Measurements from ENCODE around the gene ECI2.

Gene ECI2, protein sequence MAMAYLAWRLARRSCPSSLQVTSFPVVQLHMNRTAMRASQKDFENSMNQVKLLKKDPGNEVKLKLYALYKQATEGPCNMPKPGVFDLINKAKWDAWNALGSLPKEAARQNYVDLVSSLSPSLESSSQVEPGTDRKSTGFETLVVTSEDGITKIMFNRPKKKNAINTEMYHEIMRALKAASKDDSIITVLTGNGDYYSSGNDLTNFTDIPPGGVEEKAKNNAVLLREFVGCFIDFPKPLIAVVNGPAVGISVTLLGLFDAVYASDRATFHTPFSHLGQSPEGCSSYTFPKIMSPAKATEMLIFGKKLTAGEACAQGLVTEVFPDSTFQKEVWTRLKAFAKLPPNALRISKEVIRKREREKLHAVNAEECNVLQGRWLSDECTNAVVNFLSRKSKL

GRCh38 chr6:4134841-4135664, at the start of gene ECI2:
TSS of gene ECI2 (minus strand) at chr6:4135575. CDS start at chr6:4135560, 15 bp downstream.
- DNase-seq (ENCODE audit: low read depth in 2 of 2, low spot score in 1 of 2), result peak; percentile 6 to 9

DNA sequence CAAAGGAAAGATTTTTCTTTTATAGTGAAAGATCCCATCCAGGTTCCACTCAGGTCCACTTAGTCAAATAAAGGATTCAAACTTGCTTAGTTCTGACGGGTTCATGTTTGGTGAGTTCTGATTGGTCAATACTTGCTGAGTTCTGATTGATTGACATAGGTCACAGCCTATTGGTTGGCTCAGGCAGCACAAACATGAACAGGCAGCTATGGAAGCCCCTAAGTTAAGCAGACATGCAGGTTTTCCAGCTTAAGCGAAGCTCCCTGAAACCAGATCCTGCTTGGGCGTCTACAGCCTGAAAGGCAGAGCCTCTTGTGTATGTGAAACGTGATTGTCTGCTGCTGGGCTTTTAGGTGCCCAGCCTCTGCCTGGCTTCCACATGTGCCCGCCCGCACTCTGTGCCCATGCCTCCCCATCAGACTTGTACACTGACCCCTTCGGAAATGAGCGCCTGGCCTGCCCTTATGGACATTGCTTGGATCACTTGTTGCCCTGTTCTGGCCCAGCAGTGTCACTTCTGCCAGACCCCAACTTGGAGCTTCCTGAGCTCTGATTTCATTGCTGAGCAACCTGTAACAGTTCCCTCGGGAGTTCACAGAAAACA, 45.4 kb upstream of the ECI2 start:
- DNase-seq (ENCODE audit: low read depth in 2 of 2, low spot score in 1 of 2), result no peak

- DNase-seq (ENCODE audit: low read depth in 2 of 2, low spot score in 1 of 2), result no peak
Observed at GRCh38 chr6:4179960-4180651, 44.7 kb upstream of the ECI2 start.

- DNase-seq (ENCODE audit: low read depth in 2 of 2, low spot score in 1 of 2), result no peak
Observed at GRCh38 chr6:4178737-4179333, 43.5 kb upstream of the ECI2 start.

DNA sequence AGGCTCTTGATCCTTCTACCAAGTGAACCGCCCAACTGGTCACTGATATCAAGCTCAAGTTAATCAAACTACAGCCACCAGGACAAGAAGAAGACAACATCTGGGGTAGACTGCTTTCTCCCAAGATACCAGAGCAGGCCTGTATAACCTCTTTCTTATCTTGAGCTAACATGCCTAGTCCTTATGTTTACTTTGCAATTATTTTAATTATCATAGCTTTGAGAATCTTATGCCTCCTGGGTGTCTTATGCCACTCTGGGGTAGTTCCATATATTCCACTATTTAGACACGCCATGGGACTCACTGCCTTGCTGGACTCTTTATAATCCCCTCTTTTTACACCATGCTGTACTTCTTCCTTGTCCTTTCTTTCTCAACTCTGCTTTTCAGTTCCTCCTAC, 41.5 kb upstream of the ECI2 start:
- DNase-seq (ENCODE audit: low read depth in 2 of 2, low spot score in 1 of 2), result no peak

- no peak for DNase-seq (ENCODE audit: low read depth in 2 of 2, low spot score in 1 of 2)
Observed at GRCh38 chr6:4174042-4174441, 38.7 kb upstream of the ECI2 start.

DNA sequence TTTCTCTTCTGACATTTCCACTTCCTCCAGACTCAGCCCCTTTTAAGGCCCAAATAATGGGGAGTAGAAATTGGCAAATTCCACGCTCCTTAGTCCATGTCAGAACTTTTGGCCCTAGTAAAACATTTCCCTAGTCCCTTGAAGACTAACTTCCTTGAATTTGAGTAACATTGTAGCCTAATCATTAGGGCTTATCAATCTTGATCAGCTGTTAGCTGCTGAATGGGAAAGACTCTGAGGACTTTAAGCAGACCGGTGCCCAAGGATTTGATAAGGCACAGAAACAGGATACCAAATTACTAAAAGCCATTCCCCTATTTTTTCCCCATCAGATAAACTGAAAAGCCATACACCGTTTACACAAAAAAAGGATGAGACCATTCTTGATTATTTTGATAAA, 37.0 kb upstream of the ECI2 start:
- no peak for DNase-seq (ENCODE audit: low read depth in 2 of 2, low spot score in 1 of 2)

DNA sequence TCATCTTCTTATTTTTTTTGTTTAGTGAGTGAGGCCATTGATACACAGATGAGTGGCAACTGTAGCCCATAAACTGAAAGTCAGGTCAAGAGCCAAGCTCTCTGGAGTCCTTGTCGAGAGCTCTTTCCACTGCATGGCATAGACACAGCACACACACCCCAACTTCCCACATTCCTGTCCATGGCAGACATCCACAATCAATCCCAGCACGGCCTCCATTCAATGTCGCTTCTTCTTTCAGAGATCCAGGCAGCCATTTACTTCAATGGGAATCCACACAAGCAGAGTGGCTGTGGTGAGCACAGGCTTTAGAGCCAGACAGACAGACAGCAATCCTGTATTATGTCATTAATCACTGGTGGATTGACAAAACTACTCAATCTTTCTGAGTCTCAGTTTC, 34.9 kb upstream of the ECI2 start:
- DNase-seq (ENCODE audit: low read depth in 2 of 2, low spot score in 1 of 2), result no peak

- no peak for DNase-seq (ENCODE audit: low read depth in 2 of 2, low spot score in 1 of 2)
Observed at GRCh38 chr6:4169028-4169789, 33.8 kb upstream of the ECI2 start.

DNA sequence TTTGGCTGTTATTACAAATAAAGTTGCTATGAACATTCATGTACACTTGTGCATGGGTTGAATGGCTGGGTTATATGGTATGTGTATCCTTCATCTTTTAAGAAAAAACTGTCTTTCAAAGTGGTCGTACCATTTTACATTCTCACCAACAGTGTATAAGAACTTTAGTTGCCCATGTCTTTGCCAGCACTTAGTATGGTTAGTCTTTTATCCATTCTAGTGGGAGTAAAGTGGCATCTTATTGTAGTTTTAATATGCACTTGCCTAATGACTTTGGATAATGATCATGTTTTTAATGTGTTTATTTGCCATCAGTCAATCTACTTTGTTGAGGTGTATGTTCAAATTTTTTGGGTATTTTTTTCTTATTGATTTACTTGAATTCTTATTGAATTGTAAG, 32.5 kb upstream of the ECI2 start:
- DNase-seq (ENCODE audit: low read depth in 2 of 2, low spot score in 1 of 2), result no peak

DNA sequence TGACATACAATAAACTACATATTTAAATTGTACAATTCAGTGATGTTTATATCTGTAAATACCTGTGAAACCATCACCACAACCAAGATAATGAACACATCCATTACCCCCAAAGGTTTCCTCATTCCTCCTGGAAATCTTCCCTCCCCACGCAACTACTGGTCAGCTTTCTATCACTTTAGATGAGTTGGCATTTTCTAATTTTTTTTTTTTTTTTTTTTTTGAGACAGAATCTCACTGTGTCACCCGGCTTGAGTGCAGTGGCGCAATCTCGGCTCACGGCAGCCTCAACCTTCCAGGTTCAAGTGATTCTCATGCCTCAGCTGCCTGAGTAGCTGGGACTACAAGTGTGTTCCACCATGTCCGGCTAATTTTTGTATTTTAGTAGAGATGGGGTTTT, 31.7 kb upstream of the ECI2 start:
- DNase-seq (ENCODE audit: low read depth in 2 of 2, low spot score in 1 of 2), result no peak

GRCh38 chr6:4164456-4164855, 29.1 kb upstream of the ECI2 start:
- no peak for DNase-seq (ENCODE audit: low read depth in 2 of 2, low spot score in 1 of 2)

- no peak for DNase-seq (ENCODE audit: low read depth in 2 of 2, low spot score in 1 of 2)
Observed at GRCh38 chr6:4164117-4164442, 28.7 kb upstream of the ECI2 start.

DNA sequence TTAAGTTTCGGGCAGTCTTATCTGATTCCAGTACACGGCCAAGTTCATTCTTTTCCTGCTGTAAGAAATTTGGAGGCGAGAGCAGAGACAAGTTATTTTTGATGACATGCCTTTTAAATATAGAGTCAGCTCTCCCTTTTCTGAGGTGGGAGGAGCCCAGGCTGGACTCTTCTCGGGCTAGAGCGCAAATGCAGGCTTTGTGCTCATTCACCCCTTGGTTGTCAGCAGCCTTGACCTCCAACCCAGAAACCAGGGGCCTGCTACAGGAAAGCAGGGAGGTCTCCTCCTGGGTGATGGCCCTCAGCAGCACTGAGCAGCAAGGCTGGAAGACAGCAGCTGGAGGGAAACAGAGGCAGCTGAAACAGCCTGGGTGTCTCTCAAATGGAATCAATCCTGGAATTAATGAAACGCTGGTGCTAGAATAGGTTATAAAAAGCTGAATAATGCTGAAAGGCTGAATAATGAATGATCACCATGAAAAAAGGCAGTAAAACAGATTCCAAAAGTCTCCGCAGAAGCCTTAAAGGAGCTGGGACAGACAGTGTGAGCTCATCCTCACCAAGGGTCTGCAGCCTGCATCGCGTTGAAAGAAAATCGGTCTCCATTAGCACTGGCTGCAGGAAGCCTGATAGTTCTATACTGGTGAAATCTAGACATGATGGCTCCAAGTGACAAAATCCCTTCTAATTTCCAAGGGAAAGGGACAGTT, 28.2 kb upstream of the ECI2 start:
- DNase-seq (ENCODE audit: low read depth in 2 of 2, low spot score in 1 of 2), result no peak

DNA sequence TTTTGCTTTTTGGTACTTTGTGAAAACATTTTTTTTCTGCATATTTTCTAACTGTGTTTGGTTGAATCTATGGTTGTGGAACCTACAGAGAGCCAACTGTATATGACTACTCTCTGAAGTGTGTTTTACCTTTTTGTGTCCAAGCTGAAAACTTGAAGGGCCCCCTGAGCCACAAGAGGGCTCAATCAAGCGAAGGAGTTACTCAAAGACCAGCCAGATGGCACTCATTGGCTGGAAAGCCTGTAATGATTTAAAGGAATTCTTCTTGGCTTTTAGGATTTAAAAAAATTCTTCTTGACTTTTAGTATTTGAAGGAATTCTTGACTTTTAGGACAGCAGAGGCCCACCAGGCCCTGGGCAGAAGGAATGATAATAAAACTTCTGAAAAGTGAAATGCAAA, 27.0 kb upstream of the ECI2 start:
- DNase-seq (ENCODE audit: low read depth in 2 of 2, low spot score in 1 of 2), result no peak

GRCh38 chr6:4159491-4159890, 24.1 kb upstream of the ECI2 start:
- DNase-seq (ENCODE audit: low read depth in 2 of 2, low spot score in 1 of 2), result no peak

GRCh38 chr6:4157506-4157905, 22.1 kb upstream of the ECI2 start:
- DNase-seq (ENCODE audit: low read depth in 2 of 2, low spot score in 1 of 2), result no peak

- DNase-seq (ENCODE audit: low read depth in 2 of 2, low spot score in 1 of 2), result peak; percentile 50 to 58
Observed at GRCh38 chr6:4155848-4156466, 20.6 kb upstream of the ECI2 start.

GRCh38 chr6:4153514-4153985, 18.2 kb upstream of the ECI2 start:
- no peak for DNase-seq (ENCODE audit: low read depth in 2 of 2, low spot score in 1 of 2)
